Osteocyte (in vitro differentiated cells): Measurements from ENCODE around the gene TRIM66. TPM values are rescaled to one million over a fixed set of nuclear protein-coding genes. Genes with fewer than 3 reads are reported as not detected.
"Not testable (repeated sequence)": the region's sequence is repeated elsewhere in the genome, so short reads cannot be mapped to it uniquely, and the experiment has no call there.

Source experiments
- DNase-seq: peaks from one replicate; pipeline ENCODE4 v3.0.0; 2021; ENCODE audit warnings: mixed read lengths; ENCODE audit not compliant: unreplicated experiment; ENCODE audit errors: extremely low spot score
- H3K27ac Mint-ChIP-seq: one replicate; pipeline ENCODE4 v1.8.0; 2021; ENCODE audit warnings: mild to moderate bottlenecking, mixed read lengths; ENCODE audit not compliant: unreplicated experiment
- H3K27me3 Mint-ChIP-seq: one replicate; pipeline ENCODE4 v1.8.0; 2021; ENCODE audit warnings: mixed read lengths; ENCODE audit not compliant: unreplicated experiment
- H3K36me3 Mint-ChIP-seq: one replicate; pipeline ENCODE4 v1.8.0; 2021; ENCODE audit warnings: mixed read lengths; ENCODE audit not compliant: unreplicated experiment
- H3K4me1 Mint-ChIP-seq: one replicate; pipeline ENCODE4 v1.8.0; 2021; ENCODE audit warnings: mixed read lengths; ENCODE audit not compliant: unreplicated experiment
- H3K4me3 Mint-ChIP-seq: one replicate; pipeline ENCODE4 v1.8.0; 2021; ENCODE audit warnings: mild to moderate bottlenecking, moderate library complexity, mixed read lengths; ENCODE audit not compliant: unreplicated experiment
- H3K9me3 Mint-ChIP-seq: one replicate; pipeline ENCODE4 v1.8.0; 2021; ENCODE audit warnings: mixed read lengths; ENCODE audit not compliant: unreplicated experiment
- total RNA-seq: library from RNA; stranded (reverse); gene quantifications from 2 replicates; pipeline ENCODE4 v1.2.1, GENCODE V29; 2021
- TF ChIP-seq, protein P1 (sequence below): fragments of 200-600 bp; sonication (generic); IDR thresholded peaks from 2 replicates; pipeline ENCODE4 v1.5.0; 2021; ENCODE audit warnings: antibody characterized with exemption, mild to moderate bottlenecking, moderate library complexity

TRIM66 gene
- total RNA-seq, 1 donor from 2014 or later, result 10.0 TPM

DNA sequence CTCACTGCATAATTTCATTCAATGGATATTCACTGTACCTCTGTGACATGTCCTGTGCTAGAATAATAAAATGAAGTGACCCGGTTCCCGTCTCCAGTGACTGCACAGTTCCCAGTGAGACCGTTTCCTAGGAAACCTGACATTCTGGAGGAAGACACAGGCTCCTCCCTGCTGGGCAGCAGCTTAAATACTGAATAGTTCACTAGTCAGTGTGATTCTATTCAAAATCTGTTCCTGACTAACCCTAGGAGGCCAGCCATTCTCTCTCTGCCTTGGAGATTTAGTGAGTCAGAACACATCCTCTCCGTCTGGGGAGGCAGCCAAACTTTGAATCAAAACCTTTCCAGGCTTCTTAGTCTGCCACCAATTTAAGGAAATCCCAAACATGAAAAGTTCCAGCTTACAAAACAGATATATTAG, 11.3 kb downstream of the TRIM66 start:
- Mint-ChIP-seq H3K4me1 (peaks cover 25% of the 10 kb centered on the region), H3K27me3 (no peaks in the 10 kb centered on the region), H3K36me3 (peaks cover 6% of the 10 kb centered on the region), H3K27ac (peak overlapping the region; percentile 96), H3K4me3 (peak overlapping the region; percentile 37), H3K9me3 (no peaks in the 10 kb centered on the region)
- DNase-seq, result no peak
- TF ChIP-seq, protein P1, sequence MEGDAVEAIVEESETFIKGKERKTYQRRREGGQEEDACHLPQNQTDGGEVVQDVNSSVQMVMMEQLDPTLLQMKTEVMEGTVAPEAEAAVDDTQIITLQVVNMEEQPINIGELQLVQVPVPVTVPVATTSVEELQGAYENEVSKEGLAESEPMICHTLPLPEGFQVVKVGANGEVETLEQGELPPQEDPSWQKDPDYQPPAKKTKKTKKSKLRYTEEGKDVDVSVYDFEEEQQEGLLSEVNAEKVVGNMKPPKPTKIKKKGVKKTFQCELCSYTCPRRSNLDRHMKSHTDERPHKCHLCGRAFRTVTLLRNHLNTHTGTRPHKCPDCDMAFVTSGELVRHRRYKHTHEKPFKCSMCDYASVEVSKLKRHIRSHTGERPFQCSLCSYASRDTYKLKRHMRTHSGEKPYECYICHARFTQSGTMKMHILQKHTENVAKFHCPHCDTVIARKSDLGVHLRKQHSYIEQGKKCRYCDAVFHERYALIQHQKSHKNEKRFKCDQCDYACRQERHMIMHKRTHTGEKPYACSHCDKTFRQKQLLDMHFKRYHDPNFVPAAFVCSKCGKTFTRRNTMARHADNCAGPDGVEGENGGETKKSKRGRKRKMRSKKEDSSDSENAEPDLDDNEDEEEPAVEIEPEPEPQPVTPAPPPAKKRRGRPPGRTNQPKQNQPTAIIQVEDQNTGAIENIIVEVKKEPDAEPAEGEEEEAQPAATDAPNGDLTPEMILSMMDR, result no peak

GRCh38 chr11:8670081-8670480, 12.4 kb downstream of the TRIM66 start:
- H3K9me3 Mint-ChIP-seq, H3K27me3 Mint-ChIP-seq, H3K4me3 Mint-ChIP-seq, H3K27ac Mint-ChIP-seq, DNase-seq, H3K36me3 Mint-ChIP-seq: not testable (repeated sequence)
- H3K4me1 Mint-ChIP-seq, result peaks cover 25% of the 10 kb centered on the region

GRCh38 chr11:8665222-8665621, 17.2 kb downstream of the TRIM66 start:
- Mint-ChIP-seq H3K27ac (no peak overlapping the region), H3K4me3 (no peak overlapping the region), H3K27me3 (no peaks in the 10 kb centered on the region), H3K9me3 (no peaks in the 10 kb centered on the region), H3K4me1 (peaks cover under 1% of the 10 kb centered on the region), H3K36me3 (peaks cover 8% of the 10 kb centered on the region)
- DNase-seq, result no peak
- TF ChIP-seq, protein P1, result no peak

DNA sequence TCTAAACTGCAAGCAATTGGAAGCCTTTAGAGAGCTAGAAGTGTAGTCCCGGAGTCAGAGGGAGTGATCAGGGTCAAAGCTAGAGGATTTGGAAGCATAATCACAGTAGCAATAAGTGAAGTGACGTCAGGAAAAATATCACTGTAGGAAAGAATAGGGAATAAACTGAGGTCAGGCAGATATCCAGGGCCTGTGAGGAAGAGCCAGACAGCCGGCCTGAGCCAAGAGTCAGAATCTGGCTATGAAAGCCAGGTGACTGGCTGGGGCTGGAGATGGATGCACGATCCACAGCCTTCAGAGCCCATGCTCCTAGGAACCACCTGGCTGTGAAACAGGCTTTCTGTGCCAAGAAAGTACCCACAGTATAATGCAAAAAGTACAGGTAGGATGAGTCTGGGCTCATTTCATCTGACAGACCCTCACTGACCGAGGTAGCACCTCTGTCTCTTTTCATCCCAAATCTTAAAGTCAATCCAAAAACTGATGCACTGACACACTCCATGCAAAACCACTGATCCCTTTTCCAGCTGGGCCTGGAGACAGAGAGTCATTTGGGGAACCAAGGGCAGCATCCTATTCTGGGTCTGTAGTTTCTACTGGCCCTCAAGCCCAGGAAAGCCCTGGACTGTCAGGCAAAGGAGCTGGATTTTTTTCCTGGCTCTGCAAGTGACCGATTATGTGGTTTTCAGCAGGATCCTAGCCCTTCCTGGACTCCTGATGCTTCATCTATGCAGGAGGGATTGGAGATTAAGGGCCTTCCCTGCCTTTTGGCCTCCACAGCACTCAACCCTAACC, 21.3 kb downstream of the TRIM66 start:
- TF ChIP-seq, protein P1, result no peak
- Mint-ChIP-seq H3K36me3 (peaks cover 3% of the 10 kb centered on the region), H3K27me3 (no peaks in the 10 kb centered on the region), H3K9me3 (no peaks in the 10 kb centered on the region), H3K4me1 (no peaks in the 10 kb centered on the region), H3K4me3 (no peak overlapping the region), H3K27ac (no peak overlapping the region)
- no peak for DNase-seq

DNA sequence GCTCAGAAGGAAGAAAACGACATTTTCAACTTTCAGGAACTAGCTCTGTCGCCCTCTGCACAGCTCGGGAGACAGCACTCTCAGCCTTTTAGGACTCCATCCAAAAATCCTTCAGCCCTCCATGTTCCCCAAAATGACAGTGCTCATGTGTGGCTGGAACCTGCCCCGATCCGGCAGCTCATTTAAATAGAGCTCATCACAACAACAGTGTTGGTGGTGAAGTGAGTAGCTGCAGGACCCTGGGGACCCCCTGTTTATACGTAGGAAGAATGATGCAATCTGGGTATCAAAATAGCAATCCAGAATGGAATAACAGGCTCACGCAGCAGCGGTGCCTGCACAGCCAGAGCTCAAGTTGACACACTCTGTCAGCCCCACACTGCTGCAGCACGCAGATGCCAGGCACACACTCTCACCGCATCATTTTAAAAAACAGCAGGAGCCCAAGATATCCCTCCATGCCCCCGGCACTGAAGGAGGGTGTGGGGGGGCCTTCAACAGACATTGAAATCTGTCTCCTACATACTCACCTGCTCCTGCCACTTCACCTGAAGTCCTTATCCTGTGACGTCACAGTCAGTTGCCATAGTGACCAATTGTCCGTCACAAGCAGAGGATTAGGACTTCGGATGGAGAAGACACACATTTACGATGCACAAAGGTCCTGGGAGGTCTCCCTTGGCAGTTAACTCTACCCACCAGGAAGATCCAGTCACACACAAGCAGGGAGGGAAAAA, 24.0 kb downstream of the TRIM66 start:
- no peak for DNase-seq
- TF ChIP-seq, protein P1, result no peak
- Mint-ChIP-seq H3K36me3 (peaks cover 10% of the 10 kb centered on the region), H3K9me3 (peaks cover 3% of the 10 kb centered on the region), H3K4me3 (no peak overlapping the region), H3K27ac (no peak overlapping the region), H3K27me3 (no peaks in the 10 kb centered on the region), H3K4me1 (no peaks in the 10 kb centered on the region)
